Nephron (organoid): ENCODE measurements around the gene REEP1.

Source experiments
- H3K27ac Mint-ChIP-seq, 3 experiments: 2 replicates each; pipeline ENCODE4 v1.8.0; 2020; ENCODE audit warnings: mixed read lengths in 3 of 3, mild to moderate bottlenecking in 2 of 3, moderate library complexity in 1 of 3
- H3K27me3 Mint-ChIP-seq: 2 replicates; pipeline ENCODE4 v1.8.0; 2021; ENCODE audit warnings: low read depth, mild to moderate bottlenecking, moderate library complexity, mixed read lengths
- H3K36me3 Mint-ChIP-seq: 2 replicates; pipeline ENCODE4 v1.8.0; 2020; ENCODE audit warnings: low read depth, mixed read lengths
- H3K4me1 Mint-ChIP-seq: 2 replicates; pipeline ENCODE4 v1.8.0; 2020; ENCODE audit warnings: mixed read lengths
- H3K4me3 Mint-ChIP-seq, 3 experiments: 2 replicates each; pipeline ENCODE4 v1.8.0; 2020; ENCODE audit warnings: mild to moderate bottlenecking in 3 of 3, mixed read lengths in 3 of 3, moderate library complexity in 2 of 3
- H3K9me3 Mint-ChIP-seq: 2 replicates; pipeline ENCODE4 v1.8.0; 2020; ENCODE audit warnings: mixed read lengths
- TF ChIP-seq, protein P1 (sequence below), 3 experiments: fragments of 200-600 bp; sonication (generic); IDR thresholded peaks; one replicate each; pipeline ENCODE4 v1.5.0; 2021; ENCODE audit warnings: antibody characterized with exemption in 3 of 3; ENCODE audit not compliant: unreplicated experiment in 3 of 3

REEP1 gene

GRCh38 chr2:86372641-86373502 lies 35.4 kb upstream of the REEP1 start:
- TF ChIP-seq, protein P1, sequence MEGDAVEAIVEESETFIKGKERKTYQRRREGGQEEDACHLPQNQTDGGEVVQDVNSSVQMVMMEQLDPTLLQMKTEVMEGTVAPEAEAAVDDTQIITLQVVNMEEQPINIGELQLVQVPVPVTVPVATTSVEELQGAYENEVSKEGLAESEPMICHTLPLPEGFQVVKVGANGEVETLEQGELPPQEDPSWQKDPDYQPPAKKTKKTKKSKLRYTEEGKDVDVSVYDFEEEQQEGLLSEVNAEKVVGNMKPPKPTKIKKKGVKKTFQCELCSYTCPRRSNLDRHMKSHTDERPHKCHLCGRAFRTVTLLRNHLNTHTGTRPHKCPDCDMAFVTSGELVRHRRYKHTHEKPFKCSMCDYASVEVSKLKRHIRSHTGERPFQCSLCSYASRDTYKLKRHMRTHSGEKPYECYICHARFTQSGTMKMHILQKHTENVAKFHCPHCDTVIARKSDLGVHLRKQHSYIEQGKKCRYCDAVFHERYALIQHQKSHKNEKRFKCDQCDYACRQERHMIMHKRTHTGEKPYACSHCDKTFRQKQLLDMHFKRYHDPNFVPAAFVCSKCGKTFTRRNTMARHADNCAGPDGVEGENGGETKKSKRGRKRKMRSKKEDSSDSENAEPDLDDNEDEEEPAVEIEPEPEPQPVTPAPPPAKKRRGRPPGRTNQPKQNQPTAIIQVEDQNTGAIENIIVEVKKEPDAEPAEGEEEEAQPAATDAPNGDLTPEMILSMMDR (IDR thresholded peaks at IDR 0.05; ENCODE audit: unreplicated experiment in 3 of 3), result peak; percentile 31 to 56 (median 33)
- Mint-ChIP-seq H3K9me3 (peaks cover 18% of the 10 kb centered on the region), H3K27ac (peak overlapping the region in 1 of 3 experiments; percentile 15), H3K4me1 (peaks cover 9% of the 10 kb centered on the region), H3K4me3 (no peak overlapping the region), H3K36me3 (no peaks in the 10 kb centered on the region), H3K27me3 (peaks cover 8% of the 10 kb centered on the region)

DNA sequence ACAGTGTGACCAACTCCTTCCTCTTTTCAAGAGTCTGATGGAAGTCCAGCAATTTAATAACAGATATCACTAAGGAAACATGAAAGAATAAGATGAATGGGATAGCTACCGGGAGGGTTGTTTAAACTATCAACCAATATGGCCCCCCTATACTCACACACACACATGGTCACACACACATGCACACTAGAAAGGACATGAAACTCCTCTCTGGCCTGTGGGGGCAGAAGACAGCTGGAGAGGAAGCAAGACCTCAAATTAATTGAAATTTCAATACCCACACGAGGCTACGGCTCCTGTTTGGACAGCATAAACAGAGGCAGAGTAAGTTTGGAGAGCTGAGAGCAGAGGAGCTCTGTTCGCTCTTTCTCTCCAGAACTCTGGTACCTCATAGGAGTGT lies 34.7 kb upstream of the REEP1 start:
- H3K27me3 Mint-ChIP-seq, result peaks cover 8% of the 10 kb centered on the region
- peak overlapping the region in 2 of 3 experiments; percentile 46 to 70 for H3K27ac Mint-ChIP-seq
- peaks cover 9% of the 10 kb centered on the region for H3K4me1 Mint-ChIP-seq

DNA sequence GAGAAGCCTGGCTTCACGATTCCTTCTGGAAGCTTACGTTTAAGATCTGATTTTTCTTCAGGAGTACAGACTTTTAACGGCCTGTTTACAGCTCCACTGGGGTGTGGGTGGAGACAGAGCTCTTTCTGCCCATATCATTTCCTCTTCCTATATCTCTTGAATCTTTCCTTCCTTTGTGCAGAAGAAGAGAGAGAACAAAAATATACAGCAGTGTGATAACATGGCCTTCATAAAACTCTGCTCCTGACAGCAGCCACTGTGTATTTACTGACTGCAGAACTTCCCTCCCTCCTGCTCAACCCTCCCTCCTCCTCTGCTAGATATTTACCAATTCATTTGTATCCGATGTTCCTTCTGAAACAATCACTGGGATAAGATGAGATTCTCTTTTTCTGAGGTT lies 34.1 kb upstream of the REEP1 start:
- Mint-ChIP-seq H3K9me3 (peaks cover 15% of the 10 kb centered on the region), H3K36me3 (no peaks in the 10 kb centered on the region), H3K4me1 (peaks cover 9% of the 10 kb centered on the region), H3K27me3 (peaks cover 8% of the 10 kb centered on the region), H3K4me3 (peak overlapping the region in 1 of 3 experiments; percentile 10), H3K27ac (peak overlapping the region; percentile 70 to 93 (median 91))
- TF ChIP-seq, protein P1 (IDR thresholded peaks at IDR 0.05; ENCODE audit: unreplicated experiment in 3 of 3), result no peak

More for the DNA sequence above, 34.7 kb upstream of the REEP1 start:
- TF ChIP-seq, protein P1 (IDR thresholded peaks at IDR 0.05; ENCODE audit: unreplicated experiment in 3 of 3), result no peak
- Mint-ChIP-seq H3K36me3 (no peaks in the 10 kb centered on the region), H3K9me3 (peaks cover 18% of the 10 kb centered on the region), H3K4me3 (no peak overlapping the region)

DNA sequence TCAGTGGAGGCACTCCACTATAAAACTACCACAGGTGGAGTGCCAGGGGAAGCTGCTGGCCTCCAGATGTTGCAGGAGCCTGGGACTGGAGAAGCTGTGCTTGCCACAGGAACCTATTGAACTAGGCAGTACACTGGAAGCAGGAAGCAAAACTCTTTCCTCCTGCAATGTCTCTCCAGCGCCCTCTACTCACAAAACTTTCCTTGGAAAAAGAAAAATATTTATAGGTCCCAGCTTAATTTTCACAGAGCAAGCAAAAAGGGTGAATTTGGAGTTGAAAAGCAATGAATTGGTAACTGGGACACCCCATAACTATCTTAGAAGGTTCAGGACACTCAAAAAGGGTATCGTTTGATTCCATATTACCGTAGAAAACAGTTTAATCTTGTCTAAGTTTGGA lies 33.2 kb upstream of the REEP1 start:
- peaks cover 9% of the 10 kb centered on the region for H3K4me1 Mint-ChIP-seq
- no peak overlapping the region for H3K4me3 Mint-ChIP-seq
- H3K36me3 Mint-ChIP-seq, result no peaks in the 10 kb centered on the region
- H3K27ac Mint-ChIP-seq, result no peak overlapping the region
- H3K27me3 Mint-ChIP-seq, result peaks cover 8% of the 10 kb centered on the region
- peaks cover 12% of the 10 kb centered on the region for H3K9me3 Mint-ChIP-seq
- TF ChIP-seq, protein P1 (IDR thresholded peaks at IDR 0.05; ENCODE audit: unreplicated experiment in 3 of 3), result no peak

DNA sequence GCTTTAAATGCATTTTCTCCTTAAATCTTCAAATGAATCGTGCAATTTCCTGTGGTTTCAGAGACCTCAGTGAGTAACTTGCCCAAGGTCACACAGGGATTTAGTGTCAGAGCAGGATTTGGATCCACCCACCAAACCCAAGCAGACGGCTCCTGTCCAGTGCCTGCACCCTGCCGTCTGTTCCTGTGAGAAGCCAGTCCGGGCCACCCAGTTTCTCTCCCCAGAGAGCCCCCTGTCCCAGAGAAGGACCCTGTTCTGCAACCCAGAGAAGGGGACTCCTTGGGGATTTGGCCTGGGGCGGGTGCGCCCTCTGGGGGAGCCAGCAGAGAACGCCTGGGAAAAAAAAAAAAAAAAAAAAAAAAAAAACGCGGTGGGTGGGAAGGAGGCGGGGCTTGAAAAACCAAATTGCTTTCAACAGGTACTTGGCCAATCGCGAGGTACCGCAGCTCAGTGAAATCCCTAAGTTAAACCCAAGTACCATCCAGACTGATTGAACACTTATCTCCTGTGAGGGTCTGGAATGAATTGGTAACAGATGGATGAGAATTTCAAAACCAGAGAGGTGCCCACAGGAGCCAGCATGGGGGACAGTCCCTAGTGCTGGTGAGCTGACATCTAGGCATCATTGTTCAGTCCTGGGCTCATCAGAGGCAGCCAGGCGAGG lies 30.9 kb upstream of the REEP1 start:
- Mint-ChIP-seq H3K4me3 (no peak overlapping the region), H3K36me3 (no peaks in the 10 kb centered on the region), H3K9me3 (peaks cover 9% of the 10 kb centered on the region), H3K4me1 (peaks cover 9% of the 10 kb centered on the region), H3K27ac (no peak overlapping the region), H3K27me3 (peaks cover 8% of the 10 kb centered on the region)
- TF ChIP-seq, protein P1 (IDR thresholded peaks at IDR 0.05; ENCODE audit: unreplicated experiment in 3 of 3), result peak; percentile 64 to 69 (median 69)
